ENCODE results near the gene NAGS.

DNA sequence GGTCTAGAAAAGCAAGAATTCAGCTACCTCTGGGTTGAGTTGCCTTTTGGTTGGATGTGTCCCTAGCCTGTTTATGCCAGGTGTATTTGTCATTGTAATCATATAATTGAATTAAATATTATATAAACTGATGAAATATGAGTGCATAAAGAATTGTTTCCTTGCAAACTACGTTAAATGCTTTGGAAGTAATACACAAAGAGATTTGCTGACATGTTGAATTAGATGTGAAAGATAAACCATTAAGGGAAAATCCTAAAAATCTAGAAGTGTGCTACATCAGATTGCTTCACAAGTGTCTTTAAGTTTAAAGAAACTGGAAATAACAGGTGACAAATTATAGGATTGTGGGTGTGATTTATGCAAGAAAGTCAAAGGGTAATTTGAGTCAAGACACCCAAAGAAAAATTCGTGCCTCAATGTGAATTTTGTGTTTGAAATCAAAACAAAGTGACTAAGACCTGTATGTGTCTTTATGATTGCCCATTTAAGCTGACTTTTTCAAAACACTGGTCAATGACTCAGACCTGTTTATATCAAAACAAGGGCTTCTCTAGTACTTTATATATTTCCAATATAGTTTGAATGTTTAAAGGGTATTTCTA is 45.6 kb upstream of the NAGS start:
- TF ChIP-seq, protein P1, sequence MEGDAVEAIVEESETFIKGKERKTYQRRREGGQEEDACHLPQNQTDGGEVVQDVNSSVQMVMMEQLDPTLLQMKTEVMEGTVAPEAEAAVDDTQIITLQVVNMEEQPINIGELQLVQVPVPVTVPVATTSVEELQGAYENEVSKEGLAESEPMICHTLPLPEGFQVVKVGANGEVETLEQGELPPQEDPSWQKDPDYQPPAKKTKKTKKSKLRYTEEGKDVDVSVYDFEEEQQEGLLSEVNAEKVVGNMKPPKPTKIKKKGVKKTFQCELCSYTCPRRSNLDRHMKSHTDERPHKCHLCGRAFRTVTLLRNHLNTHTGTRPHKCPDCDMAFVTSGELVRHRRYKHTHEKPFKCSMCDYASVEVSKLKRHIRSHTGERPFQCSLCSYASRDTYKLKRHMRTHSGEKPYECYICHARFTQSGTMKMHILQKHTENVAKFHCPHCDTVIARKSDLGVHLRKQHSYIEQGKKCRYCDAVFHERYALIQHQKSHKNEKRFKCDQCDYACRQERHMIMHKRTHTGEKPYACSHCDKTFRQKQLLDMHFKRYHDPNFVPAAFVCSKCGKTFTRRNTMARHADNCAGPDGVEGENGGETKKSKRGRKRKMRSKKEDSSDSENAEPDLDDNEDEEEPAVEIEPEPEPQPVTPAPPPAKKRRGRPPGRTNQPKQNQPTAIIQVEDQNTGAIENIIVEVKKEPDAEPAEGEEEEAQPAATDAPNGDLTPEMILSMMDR (IDR thresholded peaks at IDR 0.05; ENCODE audit: low read length), result no peak
- TF ChIP-seq EZH2 (IDR thresholded peaks at IDR 0.05; ENCODE audit: borderline replicate concordance, low read length), result no peak
